H1 (cell line): ENCODE measurements around the gene DMRT1. TPM values are rescaled to one million over a fixed set of nuclear protein-coding genes. Genes with fewer than 3 reads are reported as not detected.

Experiments used
- CHD2 ChIP-seq: IDR thresholded peaks from 2 replicates; pipeline ENCODE4 v1.6.1; 2012; ENCODE audit warnings: low read length, improper control_type of control experiment
- HDAC6 ChIP-seq: IDR thresholded peaks from one replicate; pipeline ENCODE4 v1.7.1; 2012; ENCODE audit warnings: low read depth, mild to moderate bottlenecking, inconsistent platforms, low read length, moderate library complexity
- KDM4A ChIP-seq: IDR thresholded peaks from one replicate; pipeline ENCODE4 v1.7.1; 2012; ENCODE audit warnings: low read depth, mild to moderate bottlenecking, moderate library complexity, low read length, inconsistent platforms; ENCODE audit not compliant: severe bottlenecking
- RBBP5 ChIP-seq: IDR thresholded peaks from 2 replicates; pipeline ENCODE4 v1.7.1; 2012; ENCODE audit warnings: low read depth, mild to moderate bottlenecking, inconsistent platforms, low read length, moderate library complexity, borderline replicate concordance
- RFX5 ChIP-seq: IDR thresholded peaks from 2 replicates; pipeline ENCODE4 v1.6.1; 2011; ENCODE audit warnings: low read depth, low read length, improper control_type of control experiment, borderline replicate concordance
- RXRA ChIP-seq: IDR thresholded peaks from 2 replicates; pipeline ENCODE4 v1.6.1; 2011; ENCODE audit warnings: low read depth, mild to moderate bottlenecking, low read length, moderate library complexity; ENCODE audit not compliant: insufficient read depth
- YY1 ChIP-seq: IDR thresholded peaks from 2 replicates; pipeline ENCODE4 v1.6.1; 2011; ENCODE audit warnings: low read depth, mild to moderate bottlenecking, low read length
- polyA plus RNA-seq, 7 experiments: library from polyadenylated mRNA; depleted of rRNA in 3 of 7; stranded (reverse) in 5 of 7; unstranded in 2 of 7; fragments of >200 nt in 5 of 7; fragments of 200-250 nt in 2 of 7; gene quantifications; 1 replicate in 5 of 7; 2 replicates in 1 of 7; 4 replicates in 1 of 7; pipeline versions ENCODE4 v1.2.1 to v1.2.3, GENCODE V29; 2011 to 2013; ENCODE audit warnings: missing spikeins in 2 of 7, mixed read lengths in 2 of 7
- total RNA-seq: library from RNA; stranded (reverse); fragmentation: NEBNext Ultra II Directional; extraction: Animal tissue kit (Norgen Biotek cat#: 25700); gene quantifications from 2 replicates; pipeline ENCODE4 v1.2.1, GENCODE V29; 2021

DMRT1 gene
- total and polyA plus RNA-seq, 2 of the 8 experiments (the other 6 are each of a cell fraction or from before 2014, with no cell fraction given) = 0.15 TPM; not detected in 1

DNA sequence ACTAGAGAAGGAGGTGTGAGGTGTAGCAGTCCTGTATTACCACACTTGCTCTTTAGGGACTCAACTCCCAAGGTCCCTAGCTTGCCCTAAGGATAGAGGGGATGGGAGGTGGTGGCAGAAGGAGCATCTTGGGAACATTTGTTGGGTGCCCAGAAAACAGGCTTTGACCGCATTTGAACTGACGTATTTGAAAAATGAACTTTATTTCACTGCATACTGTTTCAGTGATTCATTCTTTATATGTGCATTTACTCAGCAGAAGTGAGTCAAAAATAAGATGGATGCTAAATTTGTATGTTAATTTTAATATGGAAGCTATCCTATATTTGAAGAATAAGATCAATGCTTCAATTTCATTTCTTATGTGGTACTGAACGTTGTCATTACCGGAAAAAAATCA is 153.7 kb downstream of the DMRT1 start (continued):
- TF ChIP-seq RXRA (no peak), KDM4A (no peak), RBBP5 (no peak), CHD2 (no peak), RFX5 (no peak), YY1 (no peak), HDAC6 (no peak)
